ENCODE results near the gene PTPN11. TPM values are rescaled to one million over a fixed set of nuclear protein-coding genes. Genes with fewer than 3 reads are reported as not detected.
"Not testable (repeated sequence)": the region's sequence is repeated elsewhere in the genome, so short reads cannot be mapped to it uniquely, and the experiment has no call there.

The PTPN11 gene
- total RNA-seq (2014; rRNA removed; shearing (Covaris generic)), result 78.2 and 82.2 TPM in 2 replicates
- 81.0 and 102 TPM in 2 replicates for polyA plus RNA-seq (2015; cell fraction: cytosol; rRNA removed)
- polyA plus RNA-seq (2015; cell fraction: nucleus; rRNA removed), result 30.7 and 31.1 TPM in 2 replicates

- in situ Hi-C loops (cut with HindIII; ENCODE audit: low pct_unique_long_range_greater_than_20kb, low sequenced_read_pairs), result no loop called here
- peak; percentile 82 for DNase-seq (ENCODE audit: low read depth, low spot score)
Measured at GRCh38 chr12:112418608-112419296, at the start of gene PTPN11. Gene PTPN11, plus strand, starts transcription at chr12:112418947. Its CDS starts 165 bp downstream, at chr12:112419112.

- in situ Hi-C loops (cut with HindIII; ENCODE audit: low pct_unique_long_range_greater_than_20kb, low sequenced_read_pairs), result no loop called here
- DNase-seq (ENCODE audit: low read depth, low spot score), result no peak
Measured at GRCh38 chr12:112370199-112370598, 48.5 kb upstream of the PTPN11 start.

GRCh38 chr12:112370868-112371510, 47.8 kb upstream of the PTPN11 start:
- in situ Hi-C loops (cut with HindIII; ENCODE audit: low pct_unique_long_range_greater_than_20kb, low sequenced_read_pairs), result no loop called here
- no peak for DNase-seq (ENCODE audit: low read depth, low spot score)

- in situ Hi-C loops (cut with HindIII; ENCODE audit: low pct_unique_long_range_greater_than_20kb, low sequenced_read_pairs), result no loop called here
Measured at GRCh38 chr12:112374166-112374740, 44.5 kb upstream of the PTPN11 start.

GRCh38 chr12:112375105-112375504, 43.6 kb upstream of the PTPN11 start:
- no peak for DNase-seq (ENCODE audit: low read depth, low spot score)
- in situ Hi-C loops (cut with HindIII; ENCODE audit: low pct_unique_long_range_greater_than_20kb, low sequenced_read_pairs), result no loop called here

More at GRCh38 chr12:112374166-112374740, 44.5 kb upstream of the PTPN11 start:
- DNase-seq (ENCODE audit: low read depth, low spot score), result no peak

GRCh38 chr12:112380663-112381405, 37.9 kb upstream of the PTPN11 start:
- no peak for DNase-seq (ENCODE audit: low read depth, low spot score)
- in situ Hi-C loops (cut with HindIII; ENCODE audit: low pct_unique_long_range_greater_than_20kb, low sequenced_read_pairs), result no loop called here

GRCh38 chr12:112381406-112381882, 37.3 kb upstream of the PTPN11 start:
- DNase-seq (ENCODE audit: low read depth, low spot score), result no peak
- in situ Hi-C loops (cut with HindIII; ENCODE audit: low pct_unique_long_range_greater_than_20kb, low sequenced_read_pairs), result no loop called here

GRCh38 chr12:112381883-112382796, 36.6 kb upstream of the PTPN11 start, which contains the start of gene HECTD4:
Gene HECTD4, minus strand, starts transcription at chr12:112382431. Its CDS starts 303 bp downstream, at chr12:112382128.
- peak; percentile 90 for DNase-seq (ENCODE audit: low read depth, low spot score)
- in situ Hi-C loops (cut with HindIII; ENCODE audit: low pct_unique_long_range_greater_than_20kb, low sequenced_read_pairs), result no loop called here

- in situ Hi-C loops (cut with HindIII; ENCODE audit: low pct_unique_long_range_greater_than_20kb, low sequenced_read_pairs), result no loop called here
- no peak for DNase-seq (ENCODE audit: low read depth, low spot score)
Measured at GRCh38 chr12:112382866-112383265, 35.9 kb upstream of the PTPN11 start.

- no peak for DNase-seq (ENCODE audit: low read depth, low spot score)
Measured at GRCh38 chr12:112386726-112387125, 32.0 kb upstream of the PTPN11 start.

GRCh38 chr12:112389228-112389627, 29.5 kb upstream of the PTPN11 start:
- in situ Hi-C loops (cut with HindIII; ENCODE audit: low pct_unique_long_range_greater_than_20kb, low sequenced_read_pairs), result no loop called here
- DNase-seq (ENCODE audit: low read depth, low spot score), result no peak

More at GRCh38 chr12:112386726-112387125, 32.0 kb upstream of the PTPN11 start:
- in situ Hi-C loops (cut with HindIII; ENCODE audit: low pct_unique_long_range_greater_than_20kb, low sequenced_read_pairs), result no loop called here

GRCh38 chr12:112389922-112390654, 28.7 kb upstream of the PTPN11 start:
- in situ Hi-C loops (cut with HindIII; ENCODE audit: low pct_unique_long_range_greater_than_20kb, low sequenced_read_pairs); DNase-seq (ENCODE audit: low read depth, low spot score): not testable (repeated sequence)

- in situ Hi-C loops (cut with HindIII; ENCODE audit: low pct_unique_long_range_greater_than_20kb, low sequenced_read_pairs), result no loop called here
- DNase-seq (ENCODE audit: low read depth, low spot score), result no peak
Measured at GRCh38 chr12:112393328-112393727, 25.4 kb upstream of the PTPN11 start.

GRCh38 chr12:112401054-112401453, 17.7 kb upstream of the PTPN11 start:
- DNase-seq (ENCODE audit: low read depth, low spot score), result no peak
- in situ Hi-C loops (cut with HindIII; ENCODE audit: low pct_unique_long_range_greater_than_20kb, low sequenced_read_pairs), result no loop called here

GRCh38 chr12:112401903-112402498, 16.7 kb upstream of the PTPN11 start:
- in situ Hi-C loops (cut with HindIII; ENCODE audit: low pct_unique_long_range_greater_than_20kb, low sequenced_read_pairs), result no loop called here
- DNase-seq (ENCODE audit: low read depth, low spot score), result no peak
